ENCODE results near the gene MTCL1.
"Not testable (repeated sequence)": the region's sequence is repeated elsewhere in the genome, so short reads cannot be mapped to it uniquely, and the experiment has no call there.

The MTCL1 gene

GRCh38 chr18:8741532-8741931 is 36.2 kb downstream of the MTCL1 start:
- DNase-seq: no peak

GRCh38 chr18:8742387-8743361 is 37.3 kb downstream of the MTCL1 start:
- DNase-seq: no peak

- no peak for DNase-seq
Measured at GRCh38 chr18:8744038-8744437, 38.7 kb downstream of the MTCL1 start.

- no peak for DNase-seq
Measured at GRCh38 chr18:8744656-8745055, 39.3 kb downstream of the MTCL1 start.

GRCh38 chr18:8745355-8746014 is 40.1 kb downstream of the MTCL1 start:
- DNase-seq: no peak

- no peak for DNase-seq
Measured at GRCh38 chr18:8747440-8747937, 42.1 kb downstream of the MTCL1 start.

GRCh38 chr18:8749492-8749891 is 44.1 kb downstream of the MTCL1 start:
- DNase-seq: no peak

GRCh38 chr18:8750954-8751415 is 45.6 kb downstream of the MTCL1 start:
- peak in 1 of 51 donors; percentile 7 for DNase-seq

- DNase-seq: no peak
Measured at GRCh38 chr18:8751692-8752091, 46.3 kb downstream of the MTCL1 start.

- no peak for DNase-seq
Measured at GRCh38 chr18:8752329-8752728, 47.0 kb downstream of the MTCL1 start.

- DNase-seq: no peak
Measured at GRCh38 chr18:8754995-8755960, 49.9 kb downstream of the MTCL1 start.

GRCh38 chr18:8756571-8756970 is 51.2 kb downstream of the MTCL1 start:
- DNase-seq: no peak

GRCh38 chr18:8757396-8757997 is 52.1 kb downstream of the MTCL1 start:
- no peak for DNase-seq

- DNase-seq: no peak
Measured at GRCh38 chr18:8758466-8758865, 53.1 kb downstream of the MTCL1 start.

- DNase-seq: no peak
Measured at GRCh38 chr18:8760984-8761383, 55.6 kb downstream of the MTCL1 start.

GRCh38 chr18:8761535-8761934 is 56.2 kb downstream of the MTCL1 start:
- not testable (repeated sequence) for DNase-seq

GRCh38 chr18:8762968-8763367 is 57.6 kb downstream of the MTCL1 start:
- no peak for DNase-seq

- no peak for DNase-seq
Measured at GRCh38 chr18:8763611-8764010, 58.3 kb downstream of the MTCL1 start.

GRCh38 chr18:8765783-8766463 is 60.6 kb downstream of the MTCL1 start:
- peak in 10 of 51 donors; percentile 7 to 30 (median 24) for DNase-seq
